Measurements from ENCODE around the gene FBXL13. TPM values are rescaled to one million over a fixed set of nuclear protein-coding genes. Genes with fewer than 3 reads are reported as not detected.
"Not testable (repeated sequence)": the region's sequence is repeated elsewhere in the genome, so short reads cannot be mapped to it uniquely, and the experiment has no call there.

The FBXL13 gene
- total RNA-seq, 1 donor from 2014 or later: 0.67 TPM

DNA sequence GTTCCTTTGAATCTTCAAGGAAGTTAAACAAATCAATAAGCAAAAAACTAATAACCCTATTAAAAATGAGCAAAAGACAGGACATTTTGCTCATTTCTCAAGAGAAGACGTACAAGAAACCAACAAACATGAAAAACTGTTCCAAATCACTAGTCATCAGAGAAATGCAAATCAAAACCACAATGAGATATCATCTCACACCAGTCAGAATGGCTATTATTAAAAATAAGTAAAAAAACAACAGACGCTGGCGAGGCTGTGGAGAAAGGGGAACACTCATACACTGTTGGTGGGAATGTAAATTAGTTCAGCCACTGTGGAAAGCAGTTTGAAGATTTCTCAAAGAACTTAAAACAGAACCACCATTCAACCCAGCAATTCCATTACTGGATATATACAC, 304.1 kb downstream of the FBXL13 start:
- DNase-seq (ENCODE audit: low read depth): not testable (repeated sequence)

- DNase-seq (ENCODE audit: low read depth): not testable (repeated sequence)
These were observed 304.9 kb downstream of the FBXL13 start for GRCh38 chr7:102769657-102770192.

- DNase-seq (ENCODE audit: low read depth): peak; percentile 10
These were observed 311.2 kb downstream of the FBXL13 start for GRCh38 chr7:102763295-102763905.

Other genes starting within 250 kb of the FBXL13 start
- 533 and 907 TPM in 2 replicates for gene LRRC17, start 161.8 kb downstream of the FBXL13 start, total RNA-seq
- gene ARMC10, start 344 bp upstream of the FBXL13 start, total RNA-seq: 42.5 and 46.7 TPM in 2 replicates
- 8.6 and 10.0 TPM in 2 replicates for gene NAPEPLD, start 74.3 kb upstream of the FBXL13 start, total RNA-seq
- gene PMPCB, start 222.6 kb upstream of the FBXL13 start, total RNA-seq: 88.8 and 101 TPM in 2 replicates

All from myocyte (in vitro differentiated cells).